ENCODE results near the gene SLIT3. TPM values are rescaled to one million over a fixed set of nuclear protein-coding genes. Genes with fewer than 3 reads are reported as not detected.

The SLIT3 gene
- polyA plus RNA-seq, 4 donors = 55.4 to 60.5 (median 57.8) TPM

GRCh38 chr5:169013208-169013728 is 287.7 kb downstream of the SLIT3 start:
- no peak for DNase-seq (ENCODE audit: low read depth in 4 of 4, low spot score in 3 of 4)

- no peak for DNase-seq (ENCODE audit: low read depth in 4 of 4, low spot score in 3 of 4)
These were observed 288.5 kb downstream of the SLIT3 start for GRCh38 chr5:169012450-169012849.

GRCh38 chr5:169011451-169011850 is 289.5 kb downstream of the SLIT3 start:
- no peak for DNase-seq (ENCODE audit: low read depth in 4 of 4, low spot score in 3 of 4)

GRCh38 chr5:169011009-169011408 is 289.9 kb downstream of the SLIT3 start:
- no peak for DNase-seq (ENCODE audit: low read depth in 4 of 4, low spot score in 3 of 4)

- no peak for DNase-seq (ENCODE audit: low read depth in 4 of 4, low spot score in 3 of 4)
These were observed 291.8 kb downstream of the SLIT3 start for GRCh38 chr5:169009123-169009522.

- no peak for DNase-seq (ENCODE audit: low read depth in 4 of 4, low spot score in 3 of 4)
These were observed 293.8 kb downstream of the SLIT3 start for GRCh38 chr5:169006842-169007790.

- DNase-seq (ENCODE audit: low read depth in 4 of 4, low spot score in 3 of 4) = no peak
These were observed 296.4 kb downstream of the SLIT3 start for GRCh38 chr5:169004551-169004950.

GRCh38 chr5:169003721-169004541 is 297.0 kb downstream of the SLIT3 start:
- DNase-seq (ENCODE audit: low read depth in 4 of 4, low spot score in 3 of 4) = no peak

GRCh38 chr5:169002953-169003555 is 297.9 kb downstream of the SLIT3 start:
- no peak for DNase-seq (ENCODE audit: low read depth in 4 of 4, low spot score in 3 of 4)

GRCh38 chr5:169001394-169001793 is 299.5 kb downstream of the SLIT3 start:
- no peak for DNase-seq (ENCODE audit: low read depth in 4 of 4, low spot score in 3 of 4)

GRCh38 chr5:168995024-168995423 is 305.9 kb downstream of the SLIT3 start:
- DNase-seq (ENCODE audit: low read depth in 4 of 4, low spot score in 3 of 4) = no peak

- no peak for DNase-seq (ENCODE audit: low read depth in 4 of 4, low spot score in 3 of 4)
These were observed 308.3 kb downstream of the SLIT3 start for GRCh38 chr5:168992687-168993086.

GRCh38 chr5:168992016-168992415 is 308.9 kb downstream of the SLIT3 start:
- DNase-seq (ENCODE audit: low read depth in 4 of 4, low spot score in 3 of 4) = no peak

GRCh38 chr5:168991311-168991710 is 309.6 kb downstream of the SLIT3 start:
- DNase-seq (ENCODE audit: low read depth in 4 of 4, low spot score in 3 of 4) = no peak

- no peak for DNase-seq (ENCODE audit: low read depth in 4 of 4, low spot score in 3 of 4)
These were observed 310.3 kb downstream of the SLIT3 start for GRCh38 chr5:168990679-168991078.

- DNase-seq (ENCODE audit: low read depth in 4 of 4, low spot score in 3 of 4) = no peak
These were observed 311.0 kb downstream of the SLIT3 start for GRCh38 chr5:168989731-168990505.

GRCh38 chr5:168988699-168989098 is 312.2 kb downstream of the SLIT3 start:
- DNase-seq (ENCODE audit: low read depth in 4 of 4, low spot score in 3 of 4) = no peak

- DNase-seq (ENCODE audit: low read depth in 4 of 4, low spot score in 3 of 4) = peak in 1 of 4 donors; percentile 67
These were observed 313.2 kb downstream of the SLIT3 start for GRCh38 chr5:168987543-168988300.

- DNase-seq (ENCODE audit: low read depth in 4 of 4, low spot score in 3 of 4) = no peak
These were observed 315.5 kb downstream of the SLIT3 start for GRCh38 chr5:168985454-168985853.
